Gastrocnemius medialis (tissue), 4 donors: Measurements from ENCODE around the gene OR6V1.

Experiments
- CTCF ChIP-seq, 5 experiments: fragments of 450-650 bp in 3 of 5; fragments of 200-600 bp in 2 of 5; sonication (generic) in 2 of 5; IDR thresholded peaks in 4 of 5; conservative IDR thresholded peaks in 1 of 5; 1 replicate in 4 of 5; 2 replicates in 1 of 5; pipeline ENCODE4 v1.5.1; 2016 to 2019; ENCODE audit warnings: antibody characterized with exemption in 5 of 5, mild to moderate bottlenecking in 3 of 5, moderate library complexity in 3 of 5
- POLR2A ChIP-seq, 2 donors: fragments of 450-650 bp; IDR thresholded peaks; one replicate each; pipeline ENCODE4 v1.6.1; 2017; ENCODE audit warnings: antibody characterized with exemption in 2 of 2, mild to moderate bottlenecking in 2 of 2, moderate library complexity in 2 of 2

- TF ChIP-seq CTCF (IDR thresholded peaks at IDR 0.05 in 4 of 5, conservative IDR thresholded peaks at IDR 0.05 in 1 of 5) (no peak), POLR2A (IDR thresholded peaks at IDR 0.05) (no peak)
Measured at GRCh38 chr7:143038635-143039034, 13.5 kb upstream of the OR6V1 start.
